HG03565 (cell line): ENCODE measurements around the gene IGF2R.
"Not testable (repeated sequence)": the region's sequence is repeated elsewhere in the genome, so short reads cannot be mapped to it uniquely, and the experiment has no call there.

Experiments
- ATAC-seq: cut with Tn5 transposase; IDR thresholded peaks from one replicate; pipeline ENCODE4 v1.9.1; 2021; ENCODE audit warnings: mild to moderate bottlenecking, moderate library complexity; ENCODE audit not compliant: unreplicated experiment

Gene IGF2R

GRCh38 chr6:159951772-159952171 is 17.1 kb upstream of the IGF2R start:
- ATAC-seq: no peak

- no peak for ATAC-seq
These were observed 16.4 kb upstream of the IGF2R start for GRCh38 chr6:159952289-159953005.

- ATAC-seq: no peak
These were observed 15.7 kb upstream of the IGF2R start for GRCh38 chr6:159953091-159953601.

- ATAC-seq: no peak
These were observed 12.9 kb upstream of the IGF2R start for GRCh38 chr6:159955945-159956361.

- ATAC-seq: no peak
These were observed 11.7 kb upstream of the IGF2R start for GRCh38 chr6:159957071-159957673.

GRCh38 chr6:159959165-159959975 is 9.5 kb upstream of the IGF2R start:
- ATAC-seq: no peak

GRCh38 chr6:159959976-159960384 is 8.9 kb upstream of the IGF2R start:
- no peak for ATAC-seq

GRCh38 chr6:159960485-159960884 is 8.4 kb upstream of the IGF2R start:
- ATAC-seq: no peak

GRCh38 chr6:159961528-159961927 is 7.4 kb upstream of the IGF2R start:
- no peak for ATAC-seq

- no peak for ATAC-seq
These were observed 5.8 kb upstream of the IGF2R start for GRCh38 chr6:159963111-159963510.

- no peak for ATAC-seq
These were observed 4.8 kb upstream of the IGF2R start for GRCh38 chr6:159964046-159964445.

- ATAC-seq: no peak
These were observed 2.5 kb upstream of the IGF2R start for GRCh38 chr6:159966339-159966738.

- ATAC-seq: no peak
These were observed 1.9 kb upstream of the IGF2R start for GRCh38 chr6:159966981-159967380.

- ATAC-seq: not testable (repeated sequence)
These were observed 1.3 kb upstream of the IGF2R start for GRCh38 chr6:159967621-159968020.

- peak; percentile 15 for ATAC-seq
These were observed 476 bp downstream of the IGF2R start for GRCh38 chr6:159969204-159969912.

GRCh38 chr6:159969921-159970320 is 1.0 kb downstream of the IGF2R start:
- peak; percentile 22 for ATAC-seq

- no peak for ATAC-seq
These were observed 1.8 kb downstream of the IGF2R start for GRCh38 chr6:159970659-159971063.

- ATAC-seq: no peak
These were observed 2.7 kb downstream of the IGF2R start for GRCh38 chr6:159971341-159972178.

GRCh38 chr6:159972506-159973268 is 3.8 kb downstream of the IGF2R start:
- no peak for ATAC-seq
